Esophagus muscularis mucosa (tissue), 4 donors: Measurements from ENCODE around the gene RPS6KA2. TPM values are rescaled to one million over a fixed set of nuclear protein-coding genes. Genes with fewer than 3 reads are reported as not detected.
"Not testable (repeated sequence)": the region's sequence is repeated elsewhere in the genome, so short reads cannot be mapped to it uniquely, and the experiment has no call there.

Experiments
- DNase-seq: peaks from one replicate; pipeline ENCODE4 v3.0.0-alpha.2; 2017; ENCODE audit errors: extremely low spot score
- H3K27ac ChIP-seq, 4 donors: fragments of 200-600 bp; sonication (generic); replicated peaks in 1 of 4; 1 replicate in 3 of 4; 2 replicates in 1 of 4; pipeline ENCODE4 v1.5.1; 2016 to 2019; ENCODE audit warnings: mild to moderate bottlenecking in 1 of 4
- H3K27me3 ChIP-seq, 4 donors: fragments of 200-600 bp; sonication (generic); one replicate each; pipeline versions ENCODE4 v1.5.1 to v1.6.0; 2016 to 2019
- H3K36me3 ChIP-seq, 4 donors: fragments of 200-600 bp; sonication (generic); one replicate each; pipeline ENCODE4 v1.5.1; 2016 to 2019
- H3K4me1 ChIP-seq, 4 donors: fragments of 200-600 bp; sonication (generic); one replicate each; pipeline ENCODE4 v1.5.1; 2016 to 2019
- H3K4me3 ChIP-seq, 4 donors: fragments of 200-600 bp; sonication (generic); 1 replicate in 2 of 4; 2 replicates in 2 of 4; pipeline ENCODE4 v1.5.1; 2016 to 2019; ENCODE audit warnings: mild to moderate bottlenecking in 4 of 4, moderate library complexity in 1 of 4
- H3K9me3 ChIP-seq, 4 donors: fragments of 200-600 bp; sonication (generic); 1 replicate in 3 of 4; 2 replicates in 1 of 4; pipeline ENCODE4 v1.5.1; 2016 to 2019
- CTCF ChIP-seq, 3 experiments: fragments of 200-600 bp in 2 of 3; fragments of 450-650 bp in 1 of 3; sonication (generic) in 2 of 3; IDR thresholded peaks; one replicate each; pipeline ENCODE4 v1.5.1; 2017 to 2019; ENCODE audit warnings: antibody characterized with exemption in 3 of 3, mild to moderate bottlenecking in 2 of 3, moderate library complexity in 1 of 3
- EP300 ChIP-seq: sonication (generic); formaldehyde crosslinking; IDR thresholded peaks from one replicate; pipeline ENCODE4 v1.6.1; 2017; ENCODE audit warnings: antibody characterized with exemption
- POLR2A ChIP-seq: fragments of 450-650 bp; IDR thresholded peaks from one replicate; pipeline ENCODE4 v1.6.1; 2017; ENCODE audit warnings: antibody characterized with exemption, moderate library complexity, mild to moderate bottlenecking, low read depth
- POLR2AphosphoS5 ChIP-seq, 2 donors: sonication (generic); formaldehyde crosslinking; IDR thresholded peaks; one replicate each; pipeline ENCODE4 v1.6.1; 2017; ENCODE audit warnings: antibody characterized with exemption in 2 of 2
- WGBS: methylation state at CpG from one replicate; pipeline ENCODE4 v1.1.5; 2018; 5-methylcytosine and 5-hydroxymethylcytosine counted together
- intact Hi-C: fragments of 100-400 bp; cut with DNase I; formaldehyde crosslinking; loops from one replicate; pipeline ENCODE4 v1.15.1; 2023
- total RNA-seq, 4 donors: library from RNA; depleted of rRNA; stranded (reverse); fragments of >200 nt; gene quantifications; one replicate each; pipeline versions ENCODE4 v1.1.0 to v1.2.1, GENCODE V29; 2016

The RPS6KA2 gene
- total RNA-seq, 4 donors from 2014 or later, result 83.9 to 126 (median 112) TPM

GRCh38 chr6:166541876-166542579 lies 85.0 kb downstream of the RPS6KA2 start:
- Histone ChIP-seq H3K4me3 (no peak overlapping the region), H3K36me3 (peaks cover 0 to 16% (median 6%) of the 10 kb centered on the region in 4 donors), H3K9me3 (no peaks in the 10 kb centered on the region), H3K27me3 (no peaks in the 10 kb centered on the region), H3K4me1 (peaks cover 4 to 22% (median 12%) of the 10 kb centered on the region in 4 donors), H3K27ac (peak overlapping the region in 3 of 4 donors; percentile 9 to 40 (median 16))
- no peak for DNase-seq
- 74% methylated on average over 12 of the region's 12 CpGs for WGBS
- TF ChIP-seq POLR2A (no peak), EP300 (no peak), CTCF (IDR thresholded peaks at IDR 0.05) (no peak), POLR2AphosphoS5 (IDR thresholded peaks at IDR 0.05) (no peak)
- intact Hi-C loops, result no loop called here

GRCh38 chr6:166541366-166541765 lies 85.7 kb downstream of the RPS6KA2 start:
- no peak for DNase-seq
- Histone ChIP-seq H3K4me1 (peaks cover 4 to 22% (median 12%) of the 10 kb centered on the region in 4 donors), H3K36me3 (peaks cover 0 to 23% (median 11%) of the 10 kb centered on the region in 4 donors), H3K27ac (peak overlapping the region in 3 of 4 donors; percentile 9 to 16 (median 15)), H3K27me3 (no peaks in the 10 kb centered on the region), H3K9me3 (no peaks in the 10 kb centered on the region), H3K4me3 (peak overlapping the region in 1 of 4 donors; percentile 8)
- WGBS, result 88% methylated on average over 12 of the region's 12 CpGs
- no peak for TF ChIP-seq EP300
- no peak for TF ChIP-seq POLR2AphosphoS5 (IDR thresholded peaks at IDR 0.05)
- TF ChIP-seq POLR2A, result no peak
- no peak for TF ChIP-seq CTCF (IDR thresholded peaks at IDR 0.05)
- intact Hi-C loops, result no loop called here

GRCh38 chr6:166540631-166541331 lies 86.3 kb downstream of the RPS6KA2 start:
- Histone ChIP-seq H3K27me3 (no peaks in the 10 kb centered on the region), H3K27ac (peak overlapping the region in 3 of 4 donors; percentile 9 to 16 (median 15)), H3K4me1 (peaks cover 4 to 22% (median 12%) of the 10 kb centered on the region in 4 donors), H3K4me3 (peak overlapping the region in 1 of 4 donors; percentile 8), H3K9me3 (no peaks in the 10 kb centered on the region), H3K36me3 (peaks cover 0 to 28% (median 16%) of the 10 kb centered on the region in 4 donors)
- DNase-seq, result no peak
- WGBS, result 72% methylated on average over 18 of the region's 18 CpGs
- intact Hi-C loops, result no loop called here
- TF ChIP-seq POLR2AphosphoS5 (IDR thresholded peaks at IDR 0.05) (peak in 1 of 2 donors; percentile 38), CTCF (IDR thresholded peaks at IDR 0.05) (no peak)

- intact Hi-C loops, result no loop called here
- no peak for TF ChIP-seq POLR2A
- TF ChIP-seq EP300, result no peak
- no peak for TF ChIP-seq POLR2AphosphoS5 (IDR thresholded peaks at IDR 0.05)
- peaks cover 0 to 41% (median 28%) of the 10 kb centered on the region in 4 donors for H3K36me3 ChIP-seq
These were observed 87.5 kb downstream of the RPS6KA2 start for GRCh38 chr6:166539543-166539942.

GRCh38 chr6:166539011-166539385 lies 88.1 kb downstream of the RPS6KA2 start:
- H3K4me3 ChIP-seq, DNase-seq, H3K27ac ChIP-seq, H3K9me3 ChIP-seq, H3K27me3 ChIP-seq, intact Hi-C loops: not testable (repeated sequence)
- peaks cover 4 to 22% (median 12%) of the 10 kb centered on the region in 4 donors for H3K4me1 ChIP-seq
- 98% methylated on average over 9 of the region's 9 CpGs for WGBS
- peaks cover 0 to 42% (median 30%) of the 10 kb centered on the region in 4 donors for H3K36me3 ChIP-seq

More at GRCh38 chr6:166539543-166539942, 87.5 kb downstream of the RPS6KA2 start:
- 95% methylated on average over 4 of the region's 4 CpGs for WGBS
- H3K27ac ChIP-seq, result no peak overlapping the region
- H3K27me3 ChIP-seq, result no peaks in the 10 kb centered on the region
- peaks cover 4 to 22% (median 12%) of the 10 kb centered on the region in 4 donors for H3K4me1 ChIP-seq
- no peaks in the 10 kb centered on the region for H3K9me3 ChIP-seq
- no peak for DNase-seq
- H3K4me3 ChIP-seq, result no peak overlapping the region
